Raji (cell line): Measurements from ENCODE around the gene BRSK2.

Source experiments
- POLR2A ChIP-seq: IDR thresholded peaks from 2 replicates; pipeline ENCODE4 v1.6.1; 2011; ENCODE audit warnings: low read depth, low read length, control low read depth; ENCODE audit not compliant: insufficient read depth

BRSK2 gene

DNA sequence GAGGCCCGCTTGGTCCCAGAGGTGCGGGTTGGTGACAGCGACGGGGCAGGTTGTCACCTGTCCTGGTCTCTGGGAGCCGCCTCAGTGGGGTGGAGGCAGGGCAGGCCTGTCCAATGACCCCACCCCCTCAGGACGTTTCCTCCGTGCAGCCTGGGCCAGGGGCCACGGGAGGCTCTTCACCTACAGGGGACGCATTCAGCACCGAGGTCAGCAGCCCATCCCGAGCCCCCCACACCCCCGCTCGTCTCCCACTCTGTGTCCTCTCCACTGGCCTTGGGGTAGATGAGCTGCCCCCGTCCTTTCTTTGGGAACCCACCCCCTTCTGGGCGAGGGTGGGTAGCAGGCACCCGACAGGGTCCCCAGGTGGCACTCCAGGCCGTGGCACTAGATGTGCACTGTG lies 35.7 kb downstream of the BRSK2 start:
- TF ChIP-seq POLR2A: no peak

DNA sequence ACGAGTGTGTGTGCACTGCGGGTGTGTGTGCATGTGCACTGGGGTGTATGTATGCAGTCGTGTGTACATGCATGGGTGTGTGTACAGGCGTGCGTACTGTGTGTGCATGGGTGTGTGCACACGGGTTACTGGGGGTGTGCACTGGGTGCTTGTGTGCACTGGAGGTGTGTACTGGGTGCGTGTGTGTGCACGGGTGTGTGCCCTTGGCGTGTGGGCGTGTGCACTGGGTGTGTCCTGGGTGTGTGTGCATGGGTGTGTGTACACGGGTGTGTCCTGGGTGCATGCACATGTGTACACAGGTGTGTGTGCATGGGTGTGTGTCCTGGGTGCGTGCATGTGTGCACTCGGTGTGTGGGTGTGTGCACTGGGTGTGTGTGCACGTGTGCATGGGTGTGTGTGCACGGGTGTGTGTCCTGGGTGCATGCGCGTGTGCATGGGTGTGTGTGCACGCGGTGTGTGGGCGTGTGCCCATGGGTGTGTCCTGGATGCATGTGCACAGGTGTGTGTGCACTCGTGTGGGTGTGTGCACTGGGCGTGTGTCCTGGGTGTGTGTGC lies 39.1 kb downstream of the BRSK2 start:
- no peak for TF ChIP-seq POLR2A

DNA sequence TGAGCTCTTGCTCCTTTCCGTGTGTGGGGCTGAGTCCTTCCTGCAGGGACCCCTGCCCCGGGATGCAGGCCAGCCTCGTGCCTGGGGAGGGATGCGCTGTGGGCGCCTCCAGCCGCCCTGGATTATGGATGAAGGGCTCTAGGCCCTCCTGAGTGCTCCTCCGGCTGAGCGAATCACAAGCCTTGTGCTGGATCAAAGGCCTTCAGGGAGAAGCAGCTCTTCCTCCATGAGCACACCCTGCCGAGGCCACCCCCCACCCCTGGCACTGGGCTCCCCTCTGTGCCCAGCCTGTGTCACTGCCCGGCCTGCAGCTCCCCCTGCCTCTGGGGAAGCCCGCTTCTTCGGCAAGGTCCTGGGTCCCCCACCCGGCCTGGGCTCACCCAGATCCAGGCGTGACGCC lies 43.8 kb downstream of the BRSK2 start:
- TF ChIP-seq POLR2A: no peak

DNA sequence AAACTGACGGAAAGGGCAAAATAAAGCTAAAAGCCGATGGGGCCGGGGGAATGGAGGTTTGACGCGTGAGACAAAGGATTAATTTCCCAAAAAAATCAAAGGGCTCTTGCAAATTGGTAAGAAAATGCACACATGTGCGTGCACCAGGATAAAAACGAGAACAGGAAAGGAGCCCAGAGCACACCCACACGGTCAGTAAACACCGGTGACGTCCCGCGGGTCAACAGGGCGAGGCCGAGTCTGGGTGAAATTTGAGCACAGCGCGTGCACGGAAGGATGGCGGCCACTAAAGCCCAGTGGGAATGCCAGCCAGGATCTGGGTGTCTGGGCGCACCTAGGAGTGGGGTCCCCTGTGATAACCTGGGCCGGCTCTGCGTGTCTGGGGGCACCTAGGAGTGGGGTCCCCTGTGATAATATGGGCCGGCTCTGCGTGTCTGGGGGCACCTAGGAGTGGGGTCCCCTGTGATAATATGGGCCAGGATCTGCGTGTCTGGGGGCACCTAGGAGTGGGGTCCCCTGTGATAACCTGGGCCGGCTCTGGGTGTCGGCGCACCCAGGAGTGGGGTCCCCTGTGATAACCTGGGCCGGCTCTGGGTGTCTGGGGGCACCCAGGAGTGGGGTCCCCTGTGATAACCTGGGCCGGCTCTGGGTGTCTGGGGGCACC lies 44.4 kb downstream of the BRSK2 start:
- no peak for TF ChIP-seq POLR2A

DNA sequence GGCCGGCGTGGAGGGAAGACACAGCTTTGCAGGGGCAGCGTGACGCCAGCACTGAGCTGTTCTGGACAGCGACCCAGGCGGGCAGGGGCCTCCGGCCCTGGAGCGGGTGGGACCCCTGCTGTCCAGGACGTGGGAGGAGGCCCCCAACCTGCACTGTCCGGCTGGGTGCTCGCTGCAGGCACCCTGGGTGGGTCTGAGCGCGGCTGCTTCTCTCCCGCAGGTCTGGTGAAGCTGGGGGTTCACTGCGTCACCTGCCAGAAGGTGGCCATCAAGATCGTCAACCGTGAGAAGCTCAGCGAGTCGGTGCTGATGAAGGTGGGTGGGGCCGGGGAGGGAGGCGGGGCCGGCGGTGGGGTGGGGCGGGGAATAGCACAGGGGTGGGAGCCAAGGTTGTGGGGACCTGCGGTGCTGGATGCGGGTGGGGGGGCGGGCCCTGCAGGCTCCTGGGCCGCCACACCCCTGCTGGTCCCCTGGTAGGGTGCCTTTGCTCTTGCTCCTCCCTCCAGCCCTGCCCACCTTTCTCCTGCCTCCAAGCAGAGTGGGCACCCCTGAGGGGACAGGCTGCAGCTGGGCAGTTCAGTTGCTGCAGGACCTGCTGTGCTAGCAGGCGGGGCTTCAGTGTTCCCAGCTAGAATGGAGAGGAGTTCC lies 46.2 kb downstream of the BRSK2 start:
- TF ChIP-seq POLR2A: no peak

DNA sequence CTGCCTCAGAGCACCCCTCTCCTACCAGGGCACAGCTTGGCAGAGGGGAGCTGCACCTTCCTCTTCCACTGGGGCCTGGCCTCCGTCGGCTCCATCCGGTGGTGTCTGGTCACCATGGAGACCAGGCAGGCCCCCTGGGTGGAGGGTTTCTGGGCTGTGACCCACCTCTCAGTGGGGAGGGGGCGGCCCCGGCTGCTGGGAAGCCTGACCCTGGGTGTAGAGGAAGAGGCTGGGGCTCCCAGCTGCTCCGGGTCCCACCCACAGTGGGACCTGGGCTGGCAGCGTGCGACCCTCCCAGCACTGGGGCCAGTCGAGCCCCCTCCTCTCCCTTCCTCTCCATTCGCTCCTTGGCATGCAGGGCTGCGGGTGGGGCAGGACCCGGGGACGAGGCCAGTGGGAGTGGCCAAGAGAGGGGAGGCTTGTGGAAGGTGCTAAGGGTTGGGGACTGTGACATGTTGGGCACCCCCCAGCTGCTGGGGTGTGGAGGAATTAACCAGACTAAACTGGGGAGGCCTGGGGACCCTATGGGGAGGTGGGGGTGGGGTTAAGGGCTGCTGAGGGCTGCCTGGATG lies 46.8 kb downstream of the BRSK2 start:
- no peak for TF ChIP-seq POLR2A

DNA sequence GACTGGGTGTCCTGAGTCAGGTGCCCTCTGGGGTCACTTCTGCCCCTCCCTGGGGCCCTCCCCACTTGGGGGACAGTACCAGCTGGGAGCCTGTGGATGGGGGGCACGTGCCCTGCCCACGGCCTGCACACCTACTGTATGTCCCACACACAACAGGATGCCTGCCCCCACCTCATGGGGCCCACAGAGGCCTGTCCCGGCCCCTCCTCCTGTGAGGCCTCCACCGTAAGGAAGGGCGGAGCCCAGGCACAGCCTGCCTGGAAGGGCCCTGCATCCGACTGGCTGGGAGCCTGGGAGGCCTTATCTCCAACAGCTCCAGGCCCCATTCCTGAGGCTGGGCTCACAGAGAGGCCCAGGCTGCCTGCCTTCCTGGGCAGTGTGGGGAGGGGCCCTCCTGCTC lies 47.8 kb downstream of the BRSK2 start:
- no peak for TF ChIP-seq POLR2A

DNA sequence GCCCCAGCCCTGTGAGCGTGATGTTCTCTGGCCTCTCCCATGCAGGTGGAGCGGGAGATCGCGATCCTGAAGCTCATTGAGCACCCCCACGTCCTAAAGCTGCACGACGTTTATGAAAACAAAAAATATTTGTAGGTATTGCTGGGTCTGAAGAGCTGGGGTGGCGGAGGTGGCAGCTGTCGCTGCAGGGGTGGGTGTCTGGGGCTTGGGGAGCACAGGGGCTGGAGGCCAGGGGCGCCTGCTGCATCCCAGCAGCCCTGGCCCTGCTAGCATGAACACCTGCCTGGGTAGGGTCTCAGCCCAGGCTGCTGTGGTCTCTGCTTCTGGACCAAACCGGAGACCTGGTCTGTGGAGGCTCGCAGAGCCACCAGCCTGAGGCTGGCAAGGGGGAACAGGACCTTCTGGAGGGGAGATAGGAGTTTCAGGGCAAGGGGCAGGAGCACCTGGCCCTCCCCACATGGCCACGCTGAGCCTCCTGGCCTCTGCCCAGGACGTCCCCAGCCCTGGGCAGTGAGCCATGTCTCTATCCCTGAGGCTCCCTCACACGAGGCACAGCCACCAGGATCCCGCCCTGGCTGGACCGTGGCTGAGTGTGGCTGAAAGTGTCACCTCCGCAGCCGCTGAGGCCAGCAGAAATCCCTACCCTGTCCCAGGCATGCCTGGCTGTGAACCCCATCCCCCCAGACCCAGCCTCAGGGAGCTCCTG lies 48.7 kb downstream of the BRSK2 start:
- TF ChIP-seq POLR2A: no peak

DNA sequence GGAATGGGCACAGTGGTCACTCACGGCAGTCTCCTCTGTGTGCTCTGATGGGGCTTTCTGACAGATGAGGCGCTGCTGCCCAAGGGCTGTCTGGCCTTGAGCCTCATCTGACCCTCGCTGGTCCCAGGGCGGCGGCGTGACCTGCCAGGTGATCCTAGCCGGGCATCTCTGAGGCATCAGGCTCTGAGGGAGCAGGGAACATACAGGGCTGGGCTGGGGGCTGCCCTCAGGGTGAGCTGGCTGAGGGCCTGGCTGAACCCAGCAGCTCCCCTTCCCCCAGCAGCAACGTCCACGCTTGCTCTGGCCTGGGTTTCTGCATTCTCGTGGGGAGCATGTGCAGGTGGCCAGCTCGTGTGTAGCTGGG lies 49.2 kb downstream of the BRSK2 start:
- TF ChIP-seq POLR2A: no peak

DNA sequence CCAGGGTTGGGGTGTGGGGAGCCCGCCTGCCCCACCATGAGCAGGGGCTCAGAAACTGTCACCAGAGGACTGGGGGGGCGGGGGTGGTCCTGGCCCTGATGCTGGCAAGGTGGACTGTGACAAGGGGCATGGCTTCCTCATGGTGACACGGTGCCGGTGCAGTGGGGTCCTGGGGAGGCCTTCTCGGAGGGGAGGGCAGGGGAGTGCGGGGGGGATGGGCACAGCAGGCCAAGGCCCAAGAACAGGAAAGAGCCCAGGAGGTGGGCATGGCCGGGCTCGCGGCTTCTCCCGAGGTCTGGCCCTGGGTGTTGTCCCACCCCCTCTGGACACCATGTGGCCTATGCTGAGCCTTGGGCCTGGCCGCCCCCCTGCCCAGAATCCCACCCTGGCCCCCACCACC lies 49.6 kb downstream of the BRSK2 start:
- no peak for TF ChIP-seq POLR2A

DNA sequence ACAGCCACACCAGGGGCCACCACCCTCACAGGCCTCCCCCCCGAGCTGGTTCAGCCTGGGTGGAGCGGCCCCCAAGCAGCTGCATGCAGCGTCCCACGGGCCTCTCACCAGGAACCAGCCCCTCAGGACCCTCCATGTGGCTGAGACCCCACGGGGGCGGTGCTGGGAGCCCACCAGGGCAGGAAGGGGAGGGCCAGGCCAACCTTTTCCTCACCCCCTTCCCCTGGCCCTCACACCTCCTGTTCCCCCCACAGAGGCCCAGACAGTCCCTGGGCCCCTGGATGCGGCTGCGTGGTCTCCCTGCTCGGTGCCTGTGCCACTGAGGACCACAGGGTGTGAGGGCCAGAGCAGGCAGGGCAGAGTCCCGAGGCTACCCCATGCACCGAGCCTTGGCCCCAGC lies 50.3 kb downstream of the BRSK2 start:
- TF ChIP-seq POLR2A: no peak

DNA sequence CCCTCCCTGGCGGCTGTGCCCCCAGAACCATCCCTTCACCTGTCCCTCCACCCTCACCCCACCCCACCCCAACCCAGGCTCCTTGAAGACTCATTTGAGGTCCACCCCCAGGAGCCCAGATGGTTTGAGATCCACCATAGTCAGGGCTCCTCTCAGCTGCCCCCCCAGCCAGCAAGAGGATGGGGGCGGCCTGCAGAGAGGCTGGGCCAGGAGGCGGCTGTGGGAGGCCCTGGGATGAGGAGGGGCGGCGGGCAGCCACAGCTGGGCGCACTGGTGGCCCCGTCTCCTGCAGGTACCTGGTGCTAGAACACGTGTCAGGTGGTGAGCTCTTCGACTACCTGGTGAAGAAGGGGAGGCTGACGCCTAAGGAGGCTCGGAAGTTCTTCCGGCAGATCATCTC lies 50.8 kb downstream of the BRSK2 start:
- no peak for TF ChIP-seq POLR2A

DNA sequence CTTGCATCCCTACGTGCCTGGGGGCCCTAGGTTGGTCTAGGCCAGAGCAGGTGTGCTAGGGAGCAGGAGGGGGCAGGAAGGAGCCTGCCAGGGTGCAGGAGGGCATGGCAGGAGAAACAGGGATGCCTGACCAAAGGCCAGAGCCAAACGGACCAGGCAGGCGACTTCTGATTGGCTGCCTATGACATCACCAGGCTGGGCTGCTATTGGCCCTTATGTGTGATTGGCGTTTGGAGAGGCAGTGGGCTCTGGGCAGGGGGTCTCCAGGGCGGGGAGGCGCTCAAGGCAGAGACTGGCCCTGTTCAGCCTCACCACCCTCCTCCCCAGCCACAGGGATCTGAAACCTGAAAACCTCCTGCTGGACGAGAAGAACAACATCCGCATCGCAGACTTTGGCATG lies 52.4 kb downstream of the BRSK2 start:
- no peak for TF ChIP-seq POLR2A

DNA sequence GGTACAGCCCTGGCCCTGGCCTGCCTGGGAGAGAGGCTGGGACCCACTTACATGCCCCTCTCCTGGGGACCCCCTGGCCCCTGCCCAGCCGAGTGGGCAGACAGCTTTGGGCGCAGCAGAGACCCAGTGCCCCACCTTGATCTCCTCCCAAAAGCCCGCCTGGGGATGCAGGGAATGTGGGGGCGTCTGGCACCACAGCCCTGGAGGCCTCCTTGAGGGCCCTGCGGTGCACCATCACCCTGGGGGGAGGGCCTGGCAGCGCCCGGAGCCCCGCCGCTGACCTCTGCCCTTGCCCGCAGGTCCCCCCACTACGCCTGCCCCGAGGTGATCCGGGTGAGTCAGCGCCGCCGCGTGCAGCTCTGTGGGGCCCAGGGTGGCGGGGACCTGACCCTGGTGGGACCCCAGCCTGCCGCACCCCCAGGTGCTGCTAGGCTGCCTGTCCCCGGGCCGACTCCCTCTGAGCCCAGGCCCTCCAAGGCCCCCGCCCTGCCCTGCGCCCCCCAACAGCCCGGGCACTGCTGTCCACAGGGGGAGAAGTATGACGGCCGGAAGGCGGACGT lies 53.2 kb downstream of the BRSK2 start:
- TF ChIP-seq POLR2A: no peak

DNA sequence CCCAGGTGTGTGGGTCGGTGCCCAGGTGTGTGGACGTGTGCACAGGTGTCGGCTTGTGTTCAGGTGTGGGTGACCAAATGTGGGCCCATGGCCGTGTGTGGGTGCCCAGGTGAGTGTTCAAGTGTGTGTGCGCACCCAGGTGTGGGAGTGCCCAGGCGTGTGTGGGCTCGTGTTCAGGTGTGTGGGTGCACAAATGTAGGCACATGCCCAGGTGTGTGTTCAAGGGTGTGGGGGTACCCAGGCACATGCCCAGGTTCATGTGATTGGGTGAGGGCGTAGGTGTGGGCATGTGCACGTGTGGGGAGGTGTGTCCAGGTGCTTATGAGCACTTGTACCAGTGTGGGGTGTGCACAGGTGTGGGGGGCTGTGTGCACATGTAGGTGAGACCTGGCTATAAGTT lies 54.0 kb downstream of the BRSK2 start:
- TF ChIP-seq POLR2A: no peak
